H1 (cell line): ENCODE data around the gene STYK1. TPM values are rescaled to one million over a fixed set of nuclear protein-coding genes. Genes with fewer than 3 reads are reported as not detected.

Experiments
- CTCF ChIA-PET: fragments of 300-600 bp; sonication (Branson Sonifier 250); formaldehyde crosslinking; loops from one replicate; lab custom pipeline; 2021; ENCODE audit not compliant: partially characterized antibody; lab: Charles Lee
- POLR2A ChIA-PET: fragments of 300-600 bp; sonication (Branson Sonifier 250); formaldehyde crosslinking; loops from one replicate; lab custom pipeline; 2021; ENCODE audit warnings: inconsistent platforms; ENCODE audit not compliant: partially characterized antibody; lab: Charles Lee
- DNase-seq, 2 experiments: peaks; one replicate each; pipeline versions ENCODE4 v3.0.0 to v3.0.0-alpha.2; 2010 to 2022; ENCODE audit warnings: low spot score in 2 of 2, low read depth in 1 of 2, mixed read lengths in 1 of 2
- FAIRE-seq: peaks from 2 replicates; lab custom pipeline; 2011; peaks lifted over from hg19 to GRCh38; lab: Jason Lieb, UNC
- H2AFZ ChIP-seq: 2 replicates; pipeline ENCODE4 v1.8.1; 2012; ENCODE audit warnings: low read length, inconsistent platforms
- H2AK5ac ChIP-seq: 2 replicates; pipeline ENCODE4 v1.6.1; 2013; ENCODE audit warnings: low read depth, low read length
- H2BK120ac ChIP-seq: replicated peaks from 2 replicates; pipeline ENCODE3; 2013; ENCODE audit warnings: low read depth, low read length, inconsistent platforms
- H2BK12ac ChIP-seq: 2 replicates; pipeline ENCODE4 v1.6.1; 2013; ENCODE audit warnings: low read depth, low read length
- H2BK15ac ChIP-seq: 2 replicates; pipeline ENCODE4 v1.6.1; 2013; ENCODE audit warnings: low read length
- H2BK20ac ChIP-seq: 2 replicates; pipeline ENCODE4 v1.6.1; 2013; ENCODE audit warnings: low read length
- H2BK5ac ChIP-seq: 2 replicates; pipeline ENCODE4 v1.6.1; 2013; ENCODE audit warnings: low read depth, low read length
- H3K14ac ChIP-seq: 2 replicates; pipeline ENCODE4 v1.6.1; 2013; ENCODE audit warnings: inconsistent platforms; ENCODE audit not compliant: insufficient read length
- H3K18ac ChIP-seq: 2 replicates; pipeline ENCODE4 v1.6.1; 2013; ENCODE audit warnings: low read length; ENCODE audit errors: extremely low read depth
- H3K23ac ChIP-seq: 2 replicates; pipeline ENCODE4 v1.6.1; 2013; ENCODE audit warnings: inconsistent platforms; ENCODE audit not compliant: insufficient read length
- H3K23me2 ChIP-seq: 2 replicates; pipeline ENCODE4 v1.6.1; 2013; ENCODE audit warnings: low read depth, low read length
- H3K27ac ChIP-seq: 2 replicates; pipeline ENCODE4 v1.6.1; 2011; ENCODE audit warnings: low read depth, low read length, inconsistent platforms
- H3K27me3 ChIP-seq, 4 experiments: replicated peaks in 1 of 4; 1 replicate in 1 of 4; 2 replicates in 3 of 4; pipeline versions ENCODE4 v1.6.1 to v1.8.1; 2011 to 2013; ENCODE audit warnings: low read length in 3 of 4, mild to moderate bottlenecking in 3 of 4, inconsistent platforms in 2 of 4, mixed read lengths in 2 of 4, moderate library complexity in 1 of 4; ENCODE audit not compliant: control insufficient read depth in 3 of 4, insufficient read depth in 3 of 4; ENCODE audit errors: extremely low read depth in 1 of 4
- H3K36me3 ChIP-seq, 4 experiments: 2 replicates each; pipeline versions ENCODE4 v1.6.1 to v1.8.1; 2011 to 2013; ENCODE audit warnings: mild to moderate bottlenecking in 4 of 4, low read length in 3 of 4, moderate library complexity in 2 of 4, control low read depth in 1 of 4, inconsistent platforms in 1 of 4; ENCODE audit not compliant: insufficient read depth in 4 of 4, control insufficient read depth in 2 of 4
- H3K4ac ChIP-seq: replicated peaks from 2 replicates; pipeline ENCODE3; 2013; ENCODE audit warnings: low read length, low read depth, mixed read lengths, inconsistent platforms; ENCODE audit not compliant: insufficient read length
- H3K4me1 ChIP-seq, 4 experiments: replicated peaks in 1 of 4; 1 replicate in 1 of 4; 2 replicates in 3 of 4; pipeline versions ENCODE4 v1.6.1 to v1.8.1; 2011 to 2013; ENCODE audit warnings: low read length in 3 of 4, inconsistent platforms in 2 of 4, mixed read lengths in 1 of 4; ENCODE audit not compliant: insufficient read depth in 4 of 4, control insufficient read depth in 3 of 4
- H3K4me2 ChIP-seq, 2 experiments: 2 replicates each; pipeline versions ENCODE4 v1.6.1 to v1.8.1; 2011 to 2013; ENCODE audit warnings: low read depth in 2 of 2, low read length in 2 of 2, control low read depth in 1 of 2, inconsistent platforms in 1 of 2, mild to moderate bottlenecking in 1 of 2; ENCODE audit not compliant: insufficient read depth in 1 of 2
- H3K4me3 ChIP-seq, 4 experiments: fragments of 200-600, 300-600 bp in 1 of 4; sonication (generic), shearing (Covaris generic), sonication (Bioruptor Twin) in 1 of 4; 2 replicates each; pipeline versions ENCODE4 v1.5.1 to v1.8.1; 2011 to 2016; ENCODE audit warnings: low read length in 4 of 4, low read depth in 3 of 4, control low read depth in 2 of 4, inconsistent platforms in 2 of 4, mild to moderate bottlenecking in 2 of 4, mixed read lengths in 1 of 4, moderate library complexity in 1 of 4; ENCODE audit not compliant: insufficient read depth in 2 of 4; ENCODE audit errors: extremely low read depth in 1 of 4
- H3K56ac ChIP-seq: replicated peaks from 2 replicates; pipeline ENCODE3; 2013; ENCODE audit warnings: low read depth, mild to moderate bottlenecking, mixed read lengths, low read length, inconsistent platforms; ENCODE audit not compliant: insufficient read length
- H3K79me1 ChIP-seq: 2 replicates; pipeline ENCODE4 v1.6.1; 2013; ENCODE audit warnings: low read depth, low read length, control low read depth
- H3K79me2 ChIP-seq, 2 experiments: 2 replicates each; pipeline versions ENCODE4 v1.6.1 to v1.8.1; 2012 to 2013; ENCODE audit warnings: low read length in 2 of 2, mild to moderate bottlenecking in 2 of 2, inconsistent platforms in 1 of 2; ENCODE audit not compliant: insufficient read depth in 2 of 2, control insufficient read depth in 1 of 2
- H3K9ac ChIP-seq, 4 experiments: replicated peaks in 1 of 4; 1 replicate in 1 of 4; 2 replicates in 3 of 4; pipeline versions ENCODE4 v1.6.1 to v1.8.1; 2011 to 2013; ENCODE audit warnings: low read depth in 3 of 4, low read length in 3 of 4, control low read depth in 2 of 4, mild to moderate bottlenecking in 2 of 4, moderate library complexity in 2 of 4, inconsistent platforms in 1 of 4; ENCODE audit errors: extremely low read depth in 1 of 4
- H3K9me3 ChIP-seq, 2 experiments: 2 replicates each; pipeline versions ENCODE4 v1.6.1 to v1.8.1; 2012 to 2013; ENCODE audit warnings: mild to moderate bottlenecking in 2 of 2, moderate library complexity in 2 of 2, control low read depth in 1 of 2, inconsistent platforms in 1 of 2, low read depth in 1 of 2, low read length in 1 of 2, mixed read lengths in 1 of 2; ENCODE audit not compliant: insufficient read depth in 2 of 2
- H4K20me1 ChIP-seq, 2 experiments: replicated peaks in 1 of 2; 2 replicates each; pipeline versions ENCODE3 to v1.8.1; 2011 to 2013; ENCODE audit warnings: inconsistent platforms in 2 of 2, low read length in 2 of 2, mild to moderate bottlenecking in 1 of 2; ENCODE audit not compliant: insufficient read depth in 2 of 2, control insufficient read depth in 1 of 2
- H4K5ac ChIP-seq: 2 replicates; pipeline ENCODE4 v1.6.1; 2013; ENCODE audit warnings: low read length, low read depth, mixed read lengths, inconsistent platforms; ENCODE audit not compliant: insufficient read length
- H4K8ac ChIP-seq: 2 replicates; pipeline ENCODE4 v1.8.0; 2013; ENCODE audit warnings: mild to moderate bottlenecking, moderate library complexity, low read length, inconsistent platforms; ENCODE audit not compliant: insufficient read depth; ENCODE audit errors: extremely low read depth
- H4K91ac ChIP-seq: replicated peaks from 2 replicates; pipeline ENCODE3; 2013; ENCODE audit warnings: low read length, mixed read lengths, inconsistent platforms; ENCODE audit not compliant: insufficient read length
- BACH1 ChIP-seq: IDR thresholded peaks from 2 replicates; pipeline ENCODE4 v1.6.1; 2012; ENCODE audit warnings: low read length, improper control_type of control experiment
- BCL11A ChIP-seq, 2 experiments: IDR thresholded peaks; one replicate each; pipeline ENCODE4 v1.6.1; 2011; ENCODE audit warnings: low read depth in 2 of 2, low read length in 2 of 2, mild to moderate bottlenecking in 2 of 2
- BRCA1 ChIP-seq: IDR thresholded peaks from 2 replicates; pipeline ENCODE4 v1.6.1; 2012; ENCODE audit warnings: low read depth, low read length, improper control_type of control experiment
- CBX8 ChIP-seq: fragments of 300-800, 300-1000 bp; sonication (generic); IDR thresholded peaks from 2 replicates; pipeline ENCODE4 v1.7.1; 2016; ENCODE audit warnings: low read depth, low read length, borderline replicate concordance
- CEBPB ChIP-seq: IDR thresholded peaks from 2 replicates; pipeline ENCODE4 v1.6.1; 2012; ENCODE audit warnings: low read depth, low read length
- EGR1 ChIP-seq: IDR thresholded peaks from 2 replicates; pipeline ENCODE4 v1.6.1; 2011; ENCODE audit warnings: low read depth, low read length, borderline replicate concordance
- NRF1 ChIP-seq: IDR thresholded peaks from 2 replicates; pipeline ENCODE4 v1.6.1; 2011; ENCODE audit warnings: mild to moderate bottlenecking, low read depth, low read length, improper control_type of control experiment
- POLR2A ChIP-seq, 2 experiments: IDR thresholded peaks; 1 replicate in 1 of 2; 2 replicates in 1 of 2; pipeline ENCODE4 v1.6.1; 2011; ENCODE audit warnings: low read depth in 2 of 2, low read length in 2 of 2, mild to moderate bottlenecking in 2 of 2; ENCODE audit errors: control extremely low read depth in 1 of 2
- POU5F1 ChIP-seq: IDR thresholded peaks from 2 replicates; pipeline ENCODE4 v1.6.1; 2011; ENCODE audit warnings: low read depth, mild to moderate bottlenecking, low read length, moderate library complexity
- RBBP5 ChIP-seq: IDR thresholded peaks from 2 replicates; pipeline ENCODE4 v1.7.1; 2012; ENCODE audit warnings: low read depth, mild to moderate bottlenecking, inconsistent platforms, low read length, moderate library complexity, borderline replicate concordance
- RFX5 ChIP-seq: IDR thresholded peaks from 2 replicates; pipeline ENCODE4 v1.6.1; 2011; ENCODE audit warnings: low read depth, low read length, improper control_type of control experiment, borderline replicate concordance
- RNF2 ChIP-seq: fragments of 200-900, 300-1000 bp; sonication (generic); IDR thresholded peaks from 2 replicates; pipeline ENCODE4 v1.7.1; 2016; ENCODE audit warnings: borderline replicate concordance, low read depth, mild to moderate bottlenecking, antibody characterized with exemption, low read length; ENCODE audit not compliant: poor library complexity, severe bottlenecking; ENCODE audit errors: missing control alignments
- SP2 ChIP-seq: IDR thresholded peaks from 2 replicates; pipeline ENCODE4 v1.6.1; 2012; ENCODE audit warnings: mild to moderate bottlenecking, low read length, inconsistent platforms
- SRF ChIP-seq: IDR thresholded peaks from 2 replicates; pipeline ENCODE4 v1.6.1; 2011; ENCODE audit warnings: mild to moderate bottlenecking, low read depth, low read length, moderate library complexity
- TCF12 ChIP-seq: IDR thresholded peaks from 2 replicates; pipeline ENCODE4 v1.6.1; 2011; ENCODE audit warnings: low read depth, mild to moderate bottlenecking, low read length
- YY1 ChIP-seq: IDR thresholded peaks from 2 replicates; pipeline ENCODE4 v1.6.1; 2011; ENCODE audit warnings: low read depth, mild to moderate bottlenecking, low read length
- WGBS, 2 experiments: shearing (Covaris generic) in 1 of 2; methylation state at CpG; one replicate each; pipeline versions ENCODE4 v1.1.6 to v1.1.7; 2013 to 2015; ENCODE audit warnings: low lambda C conversion rate in 2 of 2, mixed read lengths in 2 of 2, inconsistent platforms in 1 of 2, low coverage in 1 of 2, missing lambda C conversion rate in 1 of 2; ENCODE audit not compliant: insufficient replicate concordance in 2 of 2, insufficient coverage in 1 of 2, insufficient read length in 1 of 2; ENCODE audit errors: extremely low coverage in 1 of 2, missing lambda C conversion rate in 1 of 2; 5-methylcytosine and 5-hydroxymethylcytosine counted together
- polyA plus RNA-seq, 7 experiments: library from polyadenylated mRNA; depleted of rRNA in 3 of 7; stranded (reverse) in 5 of 7; unstranded in 2 of 7; fragments of >200 nt in 5 of 7; fragments of 200-250 nt in 2 of 7; gene quantifications; 1 replicate in 5 of 7; 2 replicates in 1 of 7; 4 replicates in 1 of 7; pipeline versions ENCODE4 v1.2.1 to v1.2.3, GENCODE V29; 2011 to 2013; ENCODE audit warnings: missing spikeins in 2 of 7, mixed read lengths in 2 of 7
- total RNA-seq: library from RNA; stranded (reverse); fragmentation: NEBNext Ultra II Directional; extraction: Animal tissue kit (Norgen Biotek cat#: 25700); gene quantifications from 2 replicates; pipeline ENCODE4 v1.2.1, GENCODE V29; 2021

Gene STYK1
- total and polyA plus RNA-seq, 2 of the 8 experiments (the other 6 are each of a cell fraction or from before 2014, with no cell fraction given) = 0.38 to 1.1 TPM

GRCh38 chr12:10697156-10697555, 23.3 kb upstream of the STYK1 start:
- Histone ChIP-seq H4K20me1 (no peaks in the 10 kb centered on the region), H3K9me3 (no peaks in the 10 kb centered on the region), H3K36me3 (peaks cover 21 to 47% (median 39%) of the 10 kb centered on the region in 4 experiments), H3K23me2 (no peaks in the 10 kb centered on the region; the same call in 1 of the 2 replicates), H3K4me3 (no peak overlapping the region), H3K4ac (no peak overlapping the region), H3K27ac (no peak overlapping the region), H2BK20ac (no peak overlapping the region), H3K14ac (no peak overlapping the region), H4K5ac (no peak overlapping the region), H3K4me1 (no peaks in the 10 kb centered on the region), H3K56ac (no peak overlapping the region), H4K8ac (no peak overlapping the region), H2BK120ac (no peak overlapping the region), H3K23ac (no peak overlapping the region), H2BK5ac (no peak overlapping the region), H2AFZ (no peak overlapping the region), H2AK5ac (no peak overlapping the region), H4K91ac (no peak overlapping the region), H3K27me3 (no peaks in the 10 kb centered on the region), H3K18ac (no peak overlapping the region), H2BK15ac (no peak overlapping the region), H2BK12ac (no peak overlapping the region), H3K9ac (no peak overlapping the region), H3K79me1 (no peaks in the 10 kb centered on the region), H3K4me2 (no peak overlapping the region), H3K79me2 (no peaks in the 10 kb centered on the region)
- WGBS, 2 experiments = 93% methylated on average over 2 of the region's 2 CpGs; no CpG with 5 or more reads in 1 of the 2 experiments
- ChIA-PET CTCF (interaction anchor here (1.5 to 1.7 kb wide), 2 partner anchors 11 to 53 kb away, joined by 3 to 5 read pairs; no protein-coding TSS in a partner anchor), POLR2A (interaction anchor here (0.7 to 1.7 kb wide), 7 partner anchors 9 to 396 kb away, joined by 3 to 15 read pairs (median 3); partner anchors contain the start of genes MAGOHB and YBX3)
- DNase-seq = no peak
- FAIRE-seq = no peak
- TF ChIP-seq SRF (no peak), BRCA1 (no peak), RFX5 (no peak), YY1 (no peak), RBBP5 (no peak), NRF1 (no peak), BACH1 (no peak), POU5F1 (no peak), CBX8 (no peak), BCL11A (IDR thresholded peaks at IDR 0.05; ENCODE audit: low read depth in 2 of 2, low read length in 2 of 2) (no peak), SP2 (no peak), TCF12 (no peak), RNF2 (no peak), POLR2A (IDR thresholded peaks at IDR 0.05; ENCODE audit: control extremely low read depth in 1 of 2, low read depth in 2 of 2, low read length in 2 of 2) (no peak), EGR1 (no peak), CEBPB (no peak)
